ENCODE measurements around the gene CCDC141.

Gene CCDC141

GRCh38 chr2:178811901-178812300, 238.0 kb downstream of the CCDC141 start:
- FAIRE-seq: no peak

- FAIRE-seq: no peak
Observed at GRCh38 chr2:178811045-178811444, 238.9 kb downstream of the CCDC141 start.

GRCh38 chr2:178810422-178810821, 239.5 kb downstream of the CCDC141 start:
- no peak for FAIRE-seq

- no peak for FAIRE-seq
Observed at GRCh38 chr2:178807227-178808008, 242.5 kb downstream of the CCDC141 start, which contains the start of gene TTN. Gene TTN (minus strand): TSS chr2:178807423. CDS start chr2:178804642, 2,781 bp downstream.

- no peak for FAIRE-seq
Observed at GRCh38 chr2:178806543-178806942, 243.4 kb downstream of the CCDC141 start.

GRCh38 chr2:178805457-178805856, 244.5 kb downstream of the CCDC141 start:
- FAIRE-seq: no peak

- FAIRE-seq: peak; percentile 51
Observed at GRCh38 chr2:178804791-178805190, 245.1 kb downstream of the CCDC141 start.

- FAIRE-seq: no peak
Observed at GRCh38 chr2:178800510-178800909, 249.4 kb downstream of the CCDC141 start.

- FAIRE-seq: no peak
Observed at GRCh38 chr2:178799305-178799704, 250.6 kb downstream of the CCDC141 start.

GRCh38 chr2:178796079-178796677, 253.8 kb downstream of the CCDC141 start:
- FAIRE-seq: peak; percentile 73

GRCh38 chr2:178787934-178788333, 262.0 kb downstream of the CCDC141 start:
- no peak for FAIRE-seq

- no peak for FAIRE-seq
Observed at GRCh38 chr2:178787155-178787554, 262.8 kb downstream of the CCDC141 start.

GRCh38 chr2:178783889-178784288, 266.0 kb downstream of the CCDC141 start:
- FAIRE-seq: no peak

- FAIRE-seq: no peak
Observed at GRCh38 chr2:178782236-178782635, 267.7 kb downstream of the CCDC141 start.

Data from G401.6 (cell line).